ENCODE data around the gene SIX2. TPM values are rescaled to one million over a fixed set of nuclear protein-coding genes. Genes with fewer than 3 reads are reported as not detected.
A peak's percentile ranks its signal among the peaks of the same experiment; 100 is the strongest.

The SIX2 gene
- total and polyA plus RNA-seq, 8 donors: 2.8 to 6.2 (median 3.6) TPM

DNA sequence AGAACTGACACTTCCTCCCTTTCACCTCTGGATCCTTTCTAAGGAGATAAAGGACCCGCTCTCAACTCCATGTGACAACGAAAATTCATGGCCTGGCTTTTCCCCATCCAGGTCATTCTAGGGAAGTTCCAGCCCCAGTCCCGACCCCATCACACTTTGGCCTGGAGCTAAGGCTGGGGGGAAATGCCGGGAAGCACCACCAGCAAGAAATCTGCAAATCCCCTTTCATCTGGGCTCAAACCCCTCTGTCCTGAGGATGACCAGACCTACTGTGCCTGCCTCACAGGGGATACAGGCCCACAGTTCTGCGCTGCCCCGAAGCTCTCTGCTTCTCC, 1.3 kb downstream of the SIX2 start:
- TF ChIP-seq, protein P1, sequence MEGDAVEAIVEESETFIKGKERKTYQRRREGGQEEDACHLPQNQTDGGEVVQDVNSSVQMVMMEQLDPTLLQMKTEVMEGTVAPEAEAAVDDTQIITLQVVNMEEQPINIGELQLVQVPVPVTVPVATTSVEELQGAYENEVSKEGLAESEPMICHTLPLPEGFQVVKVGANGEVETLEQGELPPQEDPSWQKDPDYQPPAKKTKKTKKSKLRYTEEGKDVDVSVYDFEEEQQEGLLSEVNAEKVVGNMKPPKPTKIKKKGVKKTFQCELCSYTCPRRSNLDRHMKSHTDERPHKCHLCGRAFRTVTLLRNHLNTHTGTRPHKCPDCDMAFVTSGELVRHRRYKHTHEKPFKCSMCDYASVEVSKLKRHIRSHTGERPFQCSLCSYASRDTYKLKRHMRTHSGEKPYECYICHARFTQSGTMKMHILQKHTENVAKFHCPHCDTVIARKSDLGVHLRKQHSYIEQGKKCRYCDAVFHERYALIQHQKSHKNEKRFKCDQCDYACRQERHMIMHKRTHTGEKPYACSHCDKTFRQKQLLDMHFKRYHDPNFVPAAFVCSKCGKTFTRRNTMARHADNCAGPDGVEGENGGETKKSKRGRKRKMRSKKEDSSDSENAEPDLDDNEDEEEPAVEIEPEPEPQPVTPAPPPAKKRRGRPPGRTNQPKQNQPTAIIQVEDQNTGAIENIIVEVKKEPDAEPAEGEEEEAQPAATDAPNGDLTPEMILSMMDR (IDR thresholded peaks at IDR 0.05): no peak
- Histone ChIP-seq H3K36me3 (no peaks in the 10 kb centered on the region), H3K27ac (no peak overlapping the region), H3K9me3 (no peaks in the 10 kb centered on the region), H3K4me1 (peaks cover 0 to 9% (median 0%) of the 10 kb centered on the region in 3 donors), H3K27me3 (peaks cover 0 to 2% (median 0%) of the 10 kb centered on the region in 4 donors), H3K4me3 (peak overlapping the region in 3 of 4 donors; percentile 27 to 62 (median 48))
- intact Hi-C loops (cut with DNase I): no loop called here
- no peak for FAIRE-seq
- 58 to 65% methylated on average over 6 of the region's 6 CpGs for WGBS, 2 donors
- DNase-seq: no peak
- ATAC-seq: no peak

DNA sequence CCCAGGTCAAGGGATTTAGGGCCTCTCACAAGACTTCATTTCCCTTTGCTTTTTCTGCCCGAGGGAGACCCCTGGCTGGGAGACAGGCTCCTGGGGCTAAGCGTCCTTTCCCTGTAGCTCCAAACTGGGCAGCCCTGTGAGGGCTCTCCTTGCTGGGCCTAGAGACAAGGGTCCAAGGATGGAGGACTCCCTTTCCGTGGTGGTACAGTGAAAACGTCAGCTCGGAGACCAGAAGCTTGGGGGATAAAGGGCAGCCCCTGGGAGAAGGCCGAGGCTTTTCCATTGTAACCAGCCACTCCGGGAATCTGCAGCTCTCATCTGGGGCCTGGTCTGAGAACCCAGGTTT, 2.3 kb downstream of the SIX2 start:
- H3K9me3 ChIP-seq: no peaks in the 10 kb centered on the region
- FAIRE-seq (no peak), ATAC-seq (no peak), DNase-seq (no peak)
- no peak overlapping the region for H3K4me3 ChIP-seq
- intact Hi-C loops (cut with DNase I): no loop called here
- 83 to 88% methylated on average over 7 of the region's 7 CpGs for WGBS, 2 donors
- peaks cover 0 to 12% (median 0%) of the 10 kb centered on the region in 4 donors for H3K27me3 ChIP-seq
- no peaks in the 10 kb centered on the region for H3K36me3 ChIP-seq
- TF ChIP-seq, protein P1 (IDR thresholded peaks at IDR 0.05): no peak
- no peak overlapping the region for H3K27ac ChIP-seq
- H3K4me1 ChIP-seq: peaks cover 0 to 9% (median 0%) of the 10 kb centered on the region in 3 donors

DNA sequence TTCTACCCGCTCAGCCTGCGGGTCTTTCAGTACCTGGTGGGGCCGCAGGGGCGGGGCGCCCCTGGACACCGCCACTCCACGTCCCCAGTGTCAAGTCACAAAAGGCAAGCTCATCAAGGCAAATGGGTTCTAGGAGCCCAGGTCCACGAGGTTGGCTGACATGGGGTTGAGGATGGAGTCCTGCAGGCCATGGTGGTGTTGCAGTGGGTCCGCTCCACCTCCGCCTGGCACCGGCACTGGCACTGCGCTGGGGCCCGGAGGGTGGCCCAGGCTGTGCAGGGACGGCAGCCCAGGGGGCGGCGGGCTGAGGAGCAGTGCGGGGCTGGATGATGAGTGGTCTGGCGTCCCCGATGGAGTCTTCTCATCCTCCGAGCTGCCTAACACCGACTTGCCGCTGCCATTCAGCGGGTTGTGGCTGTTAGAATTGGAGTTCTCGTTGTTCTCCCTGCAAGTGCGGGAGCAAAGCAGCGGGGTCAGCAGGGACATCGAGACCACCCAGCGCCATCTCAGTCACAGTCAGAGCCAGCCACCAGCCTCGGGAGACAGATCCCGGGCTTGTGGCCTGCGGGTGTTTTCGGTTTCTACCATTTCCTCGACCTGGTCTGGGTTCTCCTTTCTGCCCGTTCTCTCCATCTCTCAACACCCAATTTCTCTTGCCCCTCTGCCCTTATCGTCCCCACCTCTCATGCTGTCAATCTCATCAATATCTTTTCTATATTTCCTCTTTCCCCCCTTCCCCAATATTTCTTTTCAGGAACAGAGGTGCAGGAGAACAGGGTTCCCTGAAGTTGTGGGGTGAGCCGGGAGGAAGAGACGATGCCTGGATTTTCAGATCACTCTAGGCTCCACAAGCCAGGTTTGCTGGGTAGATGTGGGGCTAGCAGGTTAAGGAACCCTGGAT, 3.0 kb downstream of the SIX2 start:
- Histone ChIP-seq H3K36me3 (no peaks in the 10 kb centered on the region), H3K4me3 (no peak overlapping the region), H3K9me3 (no peaks in the 10 kb centered on the region), H3K27me3 (peaks cover 0 to 15% (median 0%) of the 10 kb centered on the region in 4 donors), H3K27ac (no peak overlapping the region), H3K4me1 (peaks cover 0 to 9% (median 0%) of the 10 kb centered on the region in 3 donors)
- intact Hi-C loops (cut with DNase I): no loop called here
- 66 to 75% methylated on average over 37 of the region's 37 CpGs for WGBS, 2 donors
- FAIRE-seq (no peak), ATAC-seq (no peak), DNase-seq (no peak)
- TF ChIP-seq, protein P1 (IDR thresholded peaks at IDR 0.05): no peak

DNA sequence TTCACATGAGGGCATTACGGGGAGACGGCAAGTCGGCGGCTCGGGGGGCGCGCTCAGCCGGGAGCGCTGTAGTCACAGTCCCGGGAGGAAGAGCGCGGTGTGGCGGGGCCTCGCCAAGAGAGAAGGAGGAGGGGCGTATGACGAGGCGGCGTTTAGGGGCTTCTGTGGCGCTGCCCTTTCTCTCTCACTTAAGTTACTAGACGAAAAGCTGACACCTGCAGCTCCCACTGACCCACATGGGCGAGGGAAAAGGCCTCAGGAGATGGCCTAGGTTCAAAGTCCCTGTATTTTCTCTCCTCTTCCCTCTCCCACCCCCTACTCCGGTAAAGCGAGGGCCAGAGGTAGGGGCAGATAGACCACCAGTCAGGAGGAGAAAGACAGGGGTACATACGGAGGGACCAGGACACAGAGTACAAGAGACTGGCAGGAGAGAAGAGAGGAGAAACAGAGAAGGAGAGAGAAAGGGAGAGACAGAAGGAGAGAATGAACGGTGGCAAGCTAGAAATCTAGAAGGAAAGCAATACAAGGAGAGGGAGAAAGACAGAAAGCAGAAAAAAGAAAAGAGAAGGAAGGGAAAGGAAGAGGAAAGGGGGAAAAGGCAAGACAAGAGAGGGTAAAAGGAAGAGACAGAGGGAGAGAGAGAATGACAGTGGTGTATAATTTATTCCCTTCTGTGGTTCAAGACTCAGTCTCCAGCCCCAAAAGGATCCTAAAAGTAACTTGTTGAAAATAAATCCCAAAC, 3.8 kb downstream of the SIX2 start:
- Histone ChIP-seq H3K9me3 (no peaks in the 10 kb centered on the region), H3K4me1 (peaks cover 0 to 9% (median 0%) of the 10 kb centered on the region in 3 donors), H3K27me3 (peaks cover 0 to 15% (median 0%) of the 10 kb centered on the region in 4 donors), H3K27ac (no peak overlapping the region), H3K4me3 (no peak overlapping the region), H3K36me3 (no peaks in the 10 kb centered on the region)
- no peak for FAIRE-seq
- TF ChIP-seq, protein P1 (IDR thresholded peaks at IDR 0.05): no peak
- no peak for DNase-seq
- 58 to 63% methylated on average over 25 of the region's 25 CpGs for WGBS, 2 donors
- no peak for ATAC-seq
- intact Hi-C loops (cut with DNase I): no loop called here
